ENCODE measurements around the gene UBE2D4.
"Not testable (repeated sequence)": the region's sequence is repeated elsewhere in the genome, so short reads cannot be mapped to it uniquely, and the experiment has no call there.

DNA sequence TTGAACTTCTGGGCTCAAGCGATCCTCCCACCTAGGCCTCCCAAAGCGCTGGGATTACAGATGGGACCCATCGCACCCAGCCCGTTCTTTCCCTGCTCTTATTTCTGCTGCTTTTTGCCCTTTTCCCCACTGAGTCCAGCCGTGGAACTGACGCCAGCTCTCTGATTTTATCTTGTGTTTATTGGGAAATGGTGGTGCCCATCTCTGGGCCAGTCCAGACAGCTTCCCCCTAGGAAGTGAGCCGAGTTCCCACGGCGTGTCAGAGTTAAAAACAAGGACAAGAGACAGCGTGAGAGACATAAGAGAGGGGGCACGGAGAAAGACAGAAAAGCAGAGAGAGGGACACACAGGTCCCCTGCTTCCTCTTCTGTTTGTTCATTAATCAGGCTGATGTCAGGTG, 51.9 kb downstream of the UBE2D4 start:
- TF ChIP-seq CTCF (conservative IDR thresholded peaks at IDR 0.05 in 1 of 2, IDR thresholded peaks at IDR 0.05 in 1 of 2; ENCODE audit: low read depth in 1 of 2, low read length in 2 of 2); EZH2 (IDR thresholded peaks at IDR 0.05; ENCODE audit: low read length, missing control alignments): not testable (repeated sequence)
